ENCODE measurements around the gene PCSK6.

The PCSK6 gene

GRCh38 chr15:101446518-101447167 lies 42.9 kb downstream of the PCSK6 start:
- DNase-seq (peak; percentile 15), ATAC-seq (peak; percentile 73)

GRCh38 chr15:101445562-101446517 lies 43.7 kb downstream of the PCSK6 start:
- no peak for DNase-seq
- ATAC-seq = no peak

GRCh38 chr15:101444807-101445508 lies 44.5 kb downstream of the PCSK6 start:
- DNase-seq (no peak), ATAC-seq (no peak)

- no peak for DNase-seq
- no peak for ATAC-seq
Observed at GRCh38 chr15:101444015-101444414, 45.5 kb downstream of the PCSK6 start.

DNA sequence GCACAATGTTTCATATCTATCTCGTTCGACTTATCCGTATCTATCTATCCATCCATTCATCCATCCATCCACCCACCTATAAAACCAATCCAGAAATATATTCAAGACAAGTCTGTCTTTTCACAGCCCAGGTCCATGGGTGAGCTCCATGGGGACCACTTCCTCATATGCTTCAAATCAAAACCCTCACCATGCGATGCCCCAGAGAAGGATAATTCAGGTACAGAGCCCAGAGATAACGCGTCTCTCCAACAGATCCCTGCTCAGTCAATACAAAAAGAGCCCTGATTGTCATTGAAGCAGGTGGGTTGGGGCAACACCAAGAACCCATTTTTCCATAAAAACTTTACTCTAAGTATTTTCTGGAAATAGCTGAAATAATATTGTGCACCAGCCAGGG lies 47.2 kb downstream of the PCSK6 start:
- DNase-seq (no peak), ATAC-seq (no peak)

GRCh38 chr15:101441696-101442095 lies 47.8 kb downstream of the PCSK6 start:
- DNase-seq (no peak), ATAC-seq (no peak)

DNA sequence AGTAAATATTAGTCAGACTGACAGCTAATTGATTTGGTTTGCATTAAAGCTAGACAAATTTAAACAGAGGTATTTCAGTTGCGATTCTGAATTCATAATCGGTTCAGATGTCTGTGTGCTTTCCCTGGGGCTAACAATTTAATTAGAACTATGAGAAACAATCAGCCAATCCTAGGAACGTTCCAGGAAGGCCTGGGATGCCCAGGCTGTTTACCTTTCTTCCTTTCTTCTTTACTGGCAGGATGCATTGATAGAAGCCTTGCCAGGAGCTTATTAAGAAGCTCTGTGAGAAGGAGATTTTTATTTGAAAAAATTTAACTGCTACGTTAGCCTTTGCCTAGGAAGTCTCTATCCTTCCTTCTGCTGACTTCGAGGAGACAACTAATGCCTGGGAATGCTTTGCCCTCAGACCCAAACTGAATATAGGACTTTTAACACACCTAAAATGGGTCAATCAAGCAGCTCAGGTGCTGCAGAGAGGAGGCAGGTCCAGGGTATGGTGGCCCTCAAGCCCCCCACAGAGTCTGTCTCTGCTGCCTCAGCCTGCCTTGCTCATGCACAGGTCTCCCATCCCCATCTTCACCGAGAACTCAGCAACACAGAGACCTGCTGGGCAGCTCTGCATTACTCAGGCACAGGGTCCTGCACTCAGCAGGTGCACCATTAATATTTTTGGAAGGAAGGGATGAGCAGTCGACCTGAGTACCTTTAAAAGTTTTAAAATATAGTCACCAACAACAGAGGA lies 48.5 kb downstream of the PCSK6 start:
- DNase-seq (no peak), ATAC-seq (no peak)

DNA sequence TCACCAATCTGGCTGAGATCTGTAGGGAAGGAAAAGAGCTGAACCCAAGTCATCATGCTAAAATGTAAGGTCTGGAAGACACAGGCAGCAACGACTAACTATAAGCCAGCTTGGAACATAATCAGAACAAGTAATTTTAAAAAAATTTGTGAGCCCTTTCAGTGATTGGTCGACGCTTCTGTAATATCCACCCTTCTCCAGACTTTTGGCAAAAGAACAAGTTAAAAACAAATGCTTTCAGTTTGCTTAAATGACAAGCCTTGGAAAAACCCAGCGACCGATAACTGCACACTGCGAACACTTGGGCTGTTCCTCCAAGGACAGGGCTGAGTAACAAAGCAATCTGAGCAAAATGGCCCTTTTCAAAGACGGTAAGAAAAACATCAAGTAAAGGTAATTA lies 49.6 kb downstream of the PCSK6 start:
- ATAC-seq (no peak), DNase-seq (no peak)

DNA sequence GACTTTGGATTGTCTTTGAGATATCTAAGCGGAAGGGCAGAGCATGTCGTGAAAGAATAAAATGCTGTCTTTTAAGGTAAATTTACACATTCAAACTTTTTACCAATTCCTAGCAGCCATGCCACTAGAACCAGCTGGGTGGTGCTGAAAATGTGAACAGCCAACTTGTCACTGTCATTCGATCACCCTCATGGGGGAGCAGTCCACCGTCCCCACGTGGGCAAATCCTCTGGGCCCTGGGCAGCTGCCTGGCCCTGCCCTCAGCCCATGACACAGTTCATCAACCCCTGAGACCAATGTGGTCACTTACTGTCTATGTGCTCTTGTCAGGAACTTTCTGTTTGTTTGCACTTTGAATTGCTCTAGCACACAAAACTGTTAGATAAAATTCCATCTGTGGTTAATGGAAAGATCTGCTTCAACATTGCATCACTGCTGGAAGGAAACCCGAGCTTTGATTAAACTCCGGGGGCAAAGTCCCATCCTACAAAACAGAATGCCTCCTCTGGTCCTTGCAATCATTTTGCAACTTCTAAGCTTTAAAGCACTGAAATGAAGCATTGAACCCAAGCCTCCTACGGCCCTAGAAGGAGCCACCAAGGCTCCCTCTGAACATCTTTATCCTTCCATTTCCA lies 50.1 kb downstream of the PCSK6 start:
- no peak for DNase-seq
- ATAC-seq = no peak

- DNase-seq (no peak), ATAC-seq (no peak)
Observed at GRCh38 chr15:101438482-101439284, 50.8 kb downstream of the PCSK6 start.

DNA sequence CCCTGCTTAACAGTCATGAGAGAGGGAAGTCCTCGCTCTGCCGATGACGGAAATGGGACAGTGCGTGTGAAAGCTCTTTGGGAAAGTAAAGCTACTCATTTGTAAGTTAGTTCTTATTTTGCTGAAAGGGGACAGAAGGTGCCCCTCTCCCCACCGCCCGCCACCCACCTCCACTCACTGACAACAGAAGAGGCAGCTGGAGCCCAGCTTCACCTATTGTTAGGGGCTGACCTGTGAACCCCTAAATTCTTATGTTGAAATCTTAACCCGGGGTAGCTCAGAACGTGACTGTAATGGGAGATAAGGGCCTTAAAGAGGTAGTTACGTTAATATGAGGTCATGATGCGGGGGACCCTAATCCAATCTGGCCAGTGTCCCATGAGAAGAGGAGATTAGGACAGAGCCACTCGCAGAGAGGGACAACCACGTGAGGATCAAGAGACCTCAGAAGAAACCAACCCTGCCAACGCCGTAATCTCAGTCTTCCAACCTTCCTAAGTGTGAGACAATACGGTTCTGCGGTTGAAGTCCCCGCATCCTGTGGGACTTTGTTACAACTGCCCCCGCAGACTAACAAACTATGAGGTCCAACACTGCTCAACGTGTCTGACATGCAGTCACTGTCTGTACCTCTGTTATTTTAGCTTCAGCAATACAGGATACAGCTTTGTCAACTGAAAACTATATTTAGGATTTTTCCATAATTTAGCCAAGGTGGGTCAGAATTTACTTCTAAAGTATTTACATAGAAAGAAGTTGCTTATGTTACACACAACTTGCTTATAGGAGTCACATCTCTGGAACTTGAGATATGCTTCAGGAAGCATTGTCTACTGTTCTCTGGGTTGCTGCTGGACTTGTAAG lies 51.7 kb downstream of the PCSK6 start:
- DNase-seq = no peak
- ATAC-seq = no peak

GRCh38 chr15:101437209-101437608 lies 52.3 kb downstream of the PCSK6 start:
- ATAC-seq (no peak), DNase-seq (no peak)

DNA sequence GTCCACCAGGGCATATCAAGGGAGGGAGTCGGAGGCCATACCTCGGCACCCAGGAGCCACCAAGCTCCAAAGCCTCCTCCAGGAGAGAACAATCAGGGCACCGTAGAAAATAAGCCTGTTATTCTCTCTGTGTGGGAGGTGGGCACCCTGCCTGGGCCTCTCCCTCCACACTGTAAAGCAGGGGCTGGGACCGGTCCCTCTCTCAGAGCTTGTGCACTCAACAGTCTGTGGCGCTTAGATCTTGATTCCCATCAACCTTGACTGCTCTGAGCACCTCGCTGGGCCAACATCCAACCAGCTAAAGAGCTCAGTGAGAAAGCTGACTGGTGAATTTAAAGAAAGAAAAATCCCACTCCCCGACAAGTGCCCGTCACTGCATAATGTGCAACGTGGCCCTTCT lies 53.0 kb downstream of the PCSK6 start:
- ATAC-seq (no peak), DNase-seq (no peak)

- ATAC-seq = no peak
Observed at GRCh38 chr15:101435761-101436160, 53.7 kb downstream of the PCSK6 start.

GRCh38 chr15:101434032-101434920 lies 55.2 kb downstream of the PCSK6 start:
- ATAC-seq = no peak
- no peak for DNase-seq

More at GRCh38 chr15:101435761-101436160, 53.7 kb downstream of the PCSK6 start:
- DNase-seq = no peak

DNA sequence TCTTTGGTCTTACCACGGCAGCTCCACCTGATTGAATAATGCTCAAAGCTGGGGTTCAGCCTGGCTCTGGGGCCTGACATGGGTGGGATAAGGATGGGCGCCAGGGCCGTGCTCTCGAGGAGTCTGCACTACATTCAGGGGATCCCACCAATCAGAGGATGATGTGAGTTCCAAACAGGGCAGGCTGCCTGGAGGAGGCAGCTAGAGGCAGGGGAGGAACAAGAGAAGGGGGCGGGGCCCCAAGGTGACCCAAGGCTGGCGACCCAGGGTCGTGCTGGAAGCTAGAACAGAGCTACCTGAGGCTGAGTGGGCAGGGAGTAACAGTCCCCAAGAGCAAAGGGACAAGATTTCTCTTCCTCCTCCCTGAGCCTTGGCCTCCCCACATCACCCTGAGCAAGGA lies 56.1 kb downstream of the PCSK6 start:
- no peak for DNase-seq
- no peak for ATAC-seq

DNA sequence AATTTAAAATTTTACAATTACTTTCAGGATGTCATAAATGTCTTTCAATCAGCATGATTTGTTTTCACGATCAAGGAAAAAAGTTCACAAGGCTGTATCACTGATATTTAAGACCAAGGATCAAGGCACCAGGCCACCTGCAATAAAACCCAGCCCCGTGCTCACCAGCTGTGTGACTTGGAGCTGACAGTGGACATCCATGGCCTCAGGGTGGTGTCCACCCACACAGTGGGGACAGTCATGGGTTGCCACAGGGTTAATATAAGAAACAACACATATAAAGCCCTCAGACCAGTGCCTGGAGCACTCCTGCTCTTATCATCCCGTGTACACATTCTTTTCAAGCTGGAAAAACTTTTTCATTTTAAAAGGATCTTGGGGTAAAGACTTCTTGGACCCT lies 56.5 kb downstream of the PCSK6 start:
- no peak for ATAC-seq
- no peak for DNase-seq

GRCh38 chr15:101431748-101432147 lies 57.8 kb downstream of the PCSK6 start:
- DNase-seq = no peak
- no peak for ATAC-seq

- no peak for ATAC-seq
- DNase-seq = no peak
Observed at GRCh38 chr15:101431301-101431700, 58.2 kb downstream of the PCSK6 start.
